ENCODE measurements around the gene MEGF11. TPM values are rescaled to one million over a fixed set of nuclear protein-coding genes. Genes with fewer than 3 reads are reported as not detected.

Gene MEGF11
- total RNA-seq, 2 donors from 2014 or later = not detected

DNA sequence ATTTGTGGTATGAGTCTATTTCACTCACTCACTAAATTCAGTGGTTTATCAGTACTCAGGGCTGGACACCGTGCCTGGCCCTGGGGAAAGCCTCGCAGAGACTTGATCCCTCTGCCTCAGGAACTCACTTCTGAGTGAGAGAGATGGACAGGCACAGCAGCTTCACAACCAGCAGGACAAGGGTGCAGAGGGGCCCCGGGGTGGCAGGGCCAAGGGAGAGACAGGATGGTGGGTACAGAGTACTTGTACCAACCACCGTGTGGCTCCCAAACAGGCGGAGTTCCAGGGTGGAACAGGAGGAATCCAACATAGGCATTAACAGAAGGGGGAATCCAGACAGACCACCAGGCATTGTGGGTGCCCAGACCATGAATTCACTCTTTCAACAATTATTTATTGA lies 143.7 kb downstream of the MEGF11 start:
- H3K9me3 ChIP-seq = no peaks in the 10 kb centered on the region
- no peaks in the 10 kb centered on the region for H3K4me1 ChIP-seq
- no peaks in the 10 kb centered on the region for H3K36me3 ChIP-seq
- no peaks in the 10 kb centered on the region for H3K27me3 ChIP-seq
- no peak for DNase-seq (ENCODE audit: low spot score)
- no peak for TF ChIP-seq CTCF (IDR thresholded peaks at IDR 0.05)
- H3K4me3 ChIP-seq = no peak overlapping the region
- no peak overlapping the region for H3K27ac ChIP-seq

GRCh38 chr15:66108483-66109265 lies 144.9 kb downstream of the MEGF11 start:
- Histone ChIP-seq H3K9me3 (no peaks in the 10 kb centered on the region), H3K4me3 (no peak overlapping the region), H3K27me3 (no peaks in the 10 kb centered on the region), H3K27ac (no peak overlapping the region), H3K36me3 (no peaks in the 10 kb centered on the region), H3K4me1 (peaks cover 0 to 3% of the 10 kb centered on the region in 2 donors)
- no peak for DNase-seq (ENCODE audit: low spot score)
- no peak for TF ChIP-seq CTCF (IDR thresholded peaks at IDR 0.05)

- Histone ChIP-seq H3K27ac (no peak overlapping the region), H3K27me3 (no peaks in the 10 kb centered on the region), H3K4me3 (no peak overlapping the region), H3K36me3 (no peaks in the 10 kb centered on the region), H3K9me3 (no peaks in the 10 kb centered on the region), H3K4me1 (peaks cover 0 to 16% of the 10 kb centered on the region in 2 donors)
- TF ChIP-seq CTCF (IDR thresholded peaks at IDR 0.05) = no peak
- no peak for DNase-seq (ENCODE audit: low spot score)
Observed at GRCh38 chr15:66107070-66107469, 146.5 kb downstream of the MEGF11 start.

GRCh38 chr15:66105286-66106265 lies 148.0 kb downstream of the MEGF11 start:
- Histone ChIP-seq H3K4me1 (peaks cover 0 to 16% of the 10 kb centered on the region in 2 donors), H3K27ac (no peak overlapping the region), H3K4me3 (no peak overlapping the region), H3K9me3 (no peaks in the 10 kb centered on the region), H3K36me3 (no peaks in the 10 kb centered on the region), H3K27me3 (no peaks in the 10 kb centered on the region)
- DNase-seq (ENCODE audit: low spot score) = no peak
- no peak for TF ChIP-seq CTCF (IDR thresholded peaks at IDR 0.05)

DNA sequence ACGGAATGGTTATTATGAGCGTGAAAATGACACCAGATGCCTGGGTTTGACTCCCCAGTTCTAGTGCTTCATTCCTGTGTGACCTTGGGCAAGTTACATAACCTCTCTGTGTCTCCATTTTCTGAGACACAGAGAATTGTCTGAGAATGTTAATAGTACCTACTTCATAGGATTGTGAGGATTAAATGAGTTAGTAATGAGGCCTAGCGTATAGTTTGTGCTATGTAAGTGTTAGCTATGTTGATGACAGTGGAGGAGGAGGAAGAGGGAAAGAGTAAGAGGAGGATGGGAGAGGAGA lies 150.3 kb downstream of the MEGF11 start:
- no peak overlapping the region for H3K4me3 ChIP-seq
- DNase-seq (ENCODE audit: low spot score) = no peak
- H3K9me3 ChIP-seq = no peaks in the 10 kb centered on the region
- no peaks in the 10 kb centered on the region for H3K36me3 ChIP-seq
- no peak for TF ChIP-seq CTCF (IDR thresholded peaks at IDR 0.05)
- no peaks in the 10 kb centered on the region for H3K27me3 ChIP-seq
- peaks cover 0 to 20% of the 10 kb centered on the region in 2 donors for H3K4me1 ChIP-seq
- no peak overlapping the region for H3K27ac ChIP-seq

Data from right atrium auricular region (tissue), 2 donors.